Fibroblast of pulmonary artery (primary cell): ENCODE measurements around the gene ESR1.
A peak's percentile ranks its signal among the peaks of the same experiment; 100 is the strongest.

Experiments used
- DNase-seq: peaks from one replicate; pipeline ENCODE4 v3.0.0-alpha.2; 2010; ENCODE audit warnings: low read depth
- H3K4me3 ChIP-seq: replicated peaks from 2 replicates; pipeline ENCODE4 v1.5.1; 2011; ENCODE audit warnings: low read depth, mild to moderate bottlenecking, control low read depth, low read length, moderate library complexity
- TF ChIP-seq, protein P1 (sequence below): IDR thresholded peaks from 2 replicates; pipeline ENCODE4 v1.5.1; 2011; ENCODE audit warnings: mild to moderate bottlenecking, control low read depth, low read length, inconsistent platforms; ENCODE audit errors: missing control alignments

ESR1 gene

GRCh38 chr6:152087096-152087495, 279.6 kb downstream of the ESR1 start:
- no peak for DNase-seq
- TF ChIP-seq, protein P1, sequence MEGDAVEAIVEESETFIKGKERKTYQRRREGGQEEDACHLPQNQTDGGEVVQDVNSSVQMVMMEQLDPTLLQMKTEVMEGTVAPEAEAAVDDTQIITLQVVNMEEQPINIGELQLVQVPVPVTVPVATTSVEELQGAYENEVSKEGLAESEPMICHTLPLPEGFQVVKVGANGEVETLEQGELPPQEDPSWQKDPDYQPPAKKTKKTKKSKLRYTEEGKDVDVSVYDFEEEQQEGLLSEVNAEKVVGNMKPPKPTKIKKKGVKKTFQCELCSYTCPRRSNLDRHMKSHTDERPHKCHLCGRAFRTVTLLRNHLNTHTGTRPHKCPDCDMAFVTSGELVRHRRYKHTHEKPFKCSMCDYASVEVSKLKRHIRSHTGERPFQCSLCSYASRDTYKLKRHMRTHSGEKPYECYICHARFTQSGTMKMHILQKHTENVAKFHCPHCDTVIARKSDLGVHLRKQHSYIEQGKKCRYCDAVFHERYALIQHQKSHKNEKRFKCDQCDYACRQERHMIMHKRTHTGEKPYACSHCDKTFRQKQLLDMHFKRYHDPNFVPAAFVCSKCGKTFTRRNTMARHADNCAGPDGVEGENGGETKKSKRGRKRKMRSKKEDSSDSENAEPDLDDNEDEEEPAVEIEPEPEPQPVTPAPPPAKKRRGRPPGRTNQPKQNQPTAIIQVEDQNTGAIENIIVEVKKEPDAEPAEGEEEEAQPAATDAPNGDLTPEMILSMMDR, result no peak
- no peak overlapping the region for H3K4me3 ChIP-seq

GRCh38 chr6:152087701-152088100, 280.2 kb downstream of the ESR1 start:
- H3K4me3 ChIP-seq, result no peak overlapping the region
- no peak for DNase-seq
- TF ChIP-seq, protein P1, result no peak

GRCh38 chr6:152089992-152090391, 282.5 kb downstream of the ESR1 start:
- H3K4me3 ChIP-seq, result no peak overlapping the region
- TF ChIP-seq, protein P1, result no peak
- DNase-seq, result peak; percentile 64

GRCh38 chr6:152091201-152091600, 283.7 kb downstream of the ESR1 start:
- no peak overlapping the region for H3K4me3 ChIP-seq
- TF ChIP-seq, protein P1, result no peak
- DNase-seq, result peak; percentile 46

- TF ChIP-seq, protein P1, result no peak
- DNase-seq, result peak; percentile 53
- no peak overlapping the region for H3K4me3 ChIP-seq
Observed at GRCh38 chr6:152091851-152092341, 284.4 kb downstream of the ESR1 start.

GRCh38 chr6:152093711-152094110, 286.2 kb downstream of the ESR1 start:
- H3K4me3 ChIP-seq, result no peak overlapping the region
- TF ChIP-seq, protein P1, result no peak
- DNase-seq, result no peak

DNA sequence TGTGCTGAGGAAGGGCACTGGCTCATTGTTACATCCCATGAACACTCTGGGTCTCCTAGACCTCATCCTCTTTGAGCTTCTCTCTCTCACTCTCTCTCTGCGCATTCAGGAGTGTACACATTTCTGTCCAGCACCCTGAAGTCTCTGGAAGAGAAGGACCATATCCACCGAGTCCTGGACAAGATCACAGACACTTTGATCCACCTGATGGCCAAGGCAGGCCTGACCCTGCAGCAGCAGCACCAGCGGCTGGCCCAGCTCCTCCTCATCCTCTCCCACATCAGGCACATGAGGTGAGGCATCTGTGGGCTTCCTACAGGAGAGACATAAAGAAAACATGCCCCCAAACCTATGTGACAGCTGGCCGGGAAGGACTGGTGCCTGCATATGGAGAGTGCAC, 286.8 kb downstream of the ESR1 start:
- no peak for DNase-seq
- TF ChIP-seq, protein P1, result no peak
- no peak overlapping the region for H3K4me3 ChIP-seq
